ENCODE measurements around the gene ITGA3.

The ITGA3 gene

DNA sequence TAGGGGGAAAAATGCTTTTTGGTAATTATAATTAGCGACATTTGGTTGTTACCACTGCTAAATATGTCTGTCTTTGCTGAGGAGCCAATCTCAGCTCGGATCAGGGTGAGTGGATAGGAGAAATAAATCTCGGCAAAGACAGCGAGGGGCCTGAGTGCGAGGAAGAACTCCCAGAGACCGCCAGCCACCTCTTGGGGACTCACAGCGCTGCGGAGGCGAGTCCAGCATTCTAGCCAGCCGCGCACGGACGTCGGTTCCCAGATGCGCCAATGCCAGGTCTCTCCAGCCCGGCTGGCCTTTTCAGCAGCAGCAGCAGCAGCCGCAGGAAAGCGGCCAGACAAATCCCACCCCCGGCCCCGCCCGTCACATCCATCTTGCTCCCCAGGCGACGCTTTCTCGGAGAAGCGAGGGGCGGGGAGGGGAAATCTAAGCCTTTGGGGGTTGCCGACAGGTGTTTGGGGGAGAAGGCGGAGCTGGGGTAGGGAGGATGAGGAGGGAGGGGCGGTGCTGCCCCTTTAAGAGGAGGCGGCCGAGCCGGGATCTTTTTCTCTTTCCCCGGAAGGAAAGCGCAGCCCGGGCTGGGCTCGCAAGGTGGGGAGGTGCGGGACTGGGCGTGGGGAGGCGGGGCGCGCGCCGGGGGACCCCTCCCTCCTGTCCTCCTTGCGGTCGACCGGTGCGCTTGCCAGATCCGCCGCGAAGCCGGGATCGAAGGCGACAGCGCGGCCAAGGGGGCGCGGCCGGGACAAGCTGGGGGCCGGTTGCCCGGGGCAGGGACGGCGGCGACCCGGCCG, at the start of gene ITGA3:
Gene ITGA3 (plus strand): TSS at position 685 of the 791 bp plus-strand sequence. CDS start 330 bp downstream, outside the sequence.
- in situ Hi-C loops (cut with HindIII; ENCODE audit: low sequenced_read_pairs), result no loop called here
- peak; percentile 93 for DNase-seq (ENCODE audit: low read depth, low spot score)
- peak within 1 kb of the TSS; percentile 66 for H3K4me3 ChIP-seq (ENCODE audit: low read depth, low read length)
- TF ChIP-seq, protein P1, sequence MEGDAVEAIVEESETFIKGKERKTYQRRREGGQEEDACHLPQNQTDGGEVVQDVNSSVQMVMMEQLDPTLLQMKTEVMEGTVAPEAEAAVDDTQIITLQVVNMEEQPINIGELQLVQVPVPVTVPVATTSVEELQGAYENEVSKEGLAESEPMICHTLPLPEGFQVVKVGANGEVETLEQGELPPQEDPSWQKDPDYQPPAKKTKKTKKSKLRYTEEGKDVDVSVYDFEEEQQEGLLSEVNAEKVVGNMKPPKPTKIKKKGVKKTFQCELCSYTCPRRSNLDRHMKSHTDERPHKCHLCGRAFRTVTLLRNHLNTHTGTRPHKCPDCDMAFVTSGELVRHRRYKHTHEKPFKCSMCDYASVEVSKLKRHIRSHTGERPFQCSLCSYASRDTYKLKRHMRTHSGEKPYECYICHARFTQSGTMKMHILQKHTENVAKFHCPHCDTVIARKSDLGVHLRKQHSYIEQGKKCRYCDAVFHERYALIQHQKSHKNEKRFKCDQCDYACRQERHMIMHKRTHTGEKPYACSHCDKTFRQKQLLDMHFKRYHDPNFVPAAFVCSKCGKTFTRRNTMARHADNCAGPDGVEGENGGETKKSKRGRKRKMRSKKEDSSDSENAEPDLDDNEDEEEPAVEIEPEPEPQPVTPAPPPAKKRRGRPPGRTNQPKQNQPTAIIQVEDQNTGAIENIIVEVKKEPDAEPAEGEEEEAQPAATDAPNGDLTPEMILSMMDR (IDR thresholded peaks at IDR 0.05; ENCODE audit: low read depth, low read length), result no peak

DNA sequence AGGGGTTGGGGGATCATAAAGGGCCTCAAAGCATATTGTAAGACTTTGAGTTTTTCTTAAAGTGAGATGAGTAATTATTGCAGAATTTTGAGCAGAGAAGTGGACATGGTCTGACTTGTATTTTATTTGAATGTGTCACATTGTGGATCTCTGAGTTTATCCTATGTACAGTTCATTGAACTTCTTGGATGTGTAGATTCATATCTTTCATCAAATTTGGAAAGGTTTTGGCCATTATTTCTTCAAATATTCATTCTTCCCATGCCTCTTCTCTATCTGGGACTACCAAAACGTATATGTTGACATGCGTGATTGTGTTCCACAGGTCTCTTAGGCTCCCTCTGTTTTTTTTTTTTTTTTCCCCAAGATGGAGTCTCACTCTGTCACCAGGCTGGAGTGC, 46.6 kb upstream of the ITGA3 start:
- DNase-seq (ENCODE audit: low read depth, low spot score), result no peak
- H3K4me3 ChIP-seq (ENCODE audit: low read depth, low read length), result no peak overlapping the region
- in situ Hi-C loops (cut with HindIII; ENCODE audit: low sequenced_read_pairs), result no loop called here
- TF ChIP-seq, protein P1 (IDR thresholded peaks at IDR 0.05; ENCODE audit: low read depth, low read length), result no peak

DNA sequence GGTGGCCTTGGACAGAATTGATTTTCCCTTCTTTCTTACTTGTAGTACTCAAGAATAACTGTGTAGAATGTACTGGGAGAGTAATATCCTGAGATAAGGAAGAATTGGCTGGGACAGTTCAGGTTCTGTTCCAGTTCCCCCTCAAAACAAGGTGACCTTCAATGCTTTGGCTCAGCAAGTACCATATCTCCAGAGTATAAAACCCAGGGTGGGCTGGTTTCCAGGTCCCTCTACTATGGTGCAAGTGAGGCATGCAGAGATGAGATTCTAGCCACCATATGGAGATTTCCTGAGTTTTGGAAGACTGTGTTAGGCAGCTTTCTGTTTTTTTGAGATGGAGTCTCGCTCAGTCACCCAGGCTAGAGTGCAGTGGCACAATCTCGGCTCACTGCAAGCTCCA, 42.8 kb upstream of the ITGA3 start:
- no peak for DNase-seq (ENCODE audit: low read depth, low spot score)
- H3K4me3 ChIP-seq (ENCODE audit: low read depth, low read length), result no peak overlapping the region
- TF ChIP-seq, protein P1 (IDR thresholded peaks at IDR 0.05; ENCODE audit: low read depth, low read length), result no peak
- in situ Hi-C loops (cut with HindIII; ENCODE audit: low sequenced_read_pairs), result no loop called here

DNA sequence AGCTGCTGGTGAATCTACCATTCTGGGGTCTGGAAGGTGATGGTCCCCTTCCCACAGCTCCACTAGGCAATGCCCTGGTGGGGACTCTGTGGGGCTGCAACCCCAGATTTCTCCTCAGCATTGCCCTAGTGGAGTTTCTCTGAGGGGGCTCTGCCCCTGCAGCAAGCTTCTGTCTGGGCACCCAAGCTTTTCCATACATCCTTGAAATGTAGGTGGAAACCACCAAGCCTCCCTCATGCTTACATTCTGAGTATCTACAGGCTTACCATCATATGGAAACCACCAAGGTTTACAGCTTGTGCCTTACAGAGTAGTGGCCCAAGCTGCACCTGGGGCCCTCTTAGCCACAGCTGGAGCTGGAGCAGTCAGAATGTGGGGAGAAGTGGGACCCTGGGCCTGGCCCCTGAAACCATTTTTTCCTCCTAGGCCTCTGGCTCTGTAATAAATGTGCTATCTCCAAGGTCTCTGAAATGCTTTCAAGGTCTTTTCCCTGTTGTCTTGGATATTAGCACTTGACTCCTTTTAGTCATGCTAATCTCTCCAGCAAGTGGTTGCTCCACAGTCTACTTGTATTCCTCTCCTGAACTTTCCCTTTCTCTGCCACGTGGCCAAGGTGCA, 41.3 kb upstream of the ITGA3 start:
- H3K4me3 ChIP-seq (ENCODE audit: low read depth, low read length), result no peak overlapping the region
- in situ Hi-C loops (cut with HindIII; ENCODE audit: low sequenced_read_pairs), result no loop called here
- TF ChIP-seq, protein P1 (IDR thresholded peaks at IDR 0.05; ENCODE audit: low read depth, low read length), result no peak
- DNase-seq (ENCODE audit: low read depth, low spot score), result no peak

DNA sequence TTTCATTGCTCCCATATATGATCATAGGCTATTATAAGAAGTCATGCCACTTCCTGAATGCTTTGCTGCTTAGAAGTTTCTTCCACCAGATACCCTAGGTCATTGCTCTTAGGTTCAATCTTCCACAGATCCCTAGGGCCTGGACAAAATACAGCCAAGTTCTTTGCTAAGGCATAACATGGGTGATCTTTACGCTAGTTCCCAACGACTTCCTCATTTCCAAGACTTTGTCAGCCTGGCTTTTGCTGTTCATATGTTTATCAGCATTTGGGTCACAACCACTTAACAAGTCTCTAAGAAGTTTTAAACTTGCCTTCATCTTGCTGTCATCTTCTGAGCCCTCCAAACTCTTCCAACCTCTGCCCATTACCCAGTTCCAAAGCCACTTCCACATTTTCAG, 40.8 kb upstream of the ITGA3 start:
- TF ChIP-seq, protein P1 (IDR thresholded peaks at IDR 0.05; ENCODE audit: low read depth, low read length), result no peak
- DNase-seq (ENCODE audit: low read depth, low spot score), result no peak
- H3K4me3 ChIP-seq (ENCODE audit: low read depth, low read length), result no peak overlapping the region
- in situ Hi-C loops (cut with HindIII; ENCODE audit: low sequenced_read_pairs), result no loop called here

DNA sequence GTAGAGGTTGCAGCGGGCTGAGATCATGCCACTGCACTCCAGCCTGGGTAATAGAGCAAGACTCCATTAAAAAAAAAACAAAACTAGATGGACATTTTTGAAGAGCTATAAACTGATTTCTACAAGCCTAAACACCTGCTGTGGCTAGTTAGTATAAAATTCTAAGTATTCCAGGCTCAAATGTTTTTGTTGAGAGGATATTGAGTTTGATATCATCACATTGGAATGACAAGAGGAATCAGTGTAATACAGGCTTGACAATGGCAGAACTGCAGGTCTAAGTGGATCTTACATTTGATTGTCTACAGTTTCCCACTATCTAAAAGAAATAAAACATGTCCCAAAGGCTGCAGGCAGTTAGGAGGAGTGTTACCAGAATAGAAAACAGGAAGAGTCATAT, 37.0 kb upstream of the ITGA3 start:
- DNase-seq (ENCODE audit: low read depth, low spot score), result no peak
- H3K4me3 ChIP-seq (ENCODE audit: low read depth, low read length), result no peak overlapping the region
- TF ChIP-seq, protein P1 (IDR thresholded peaks at IDR 0.05; ENCODE audit: low read depth, low read length), result no peak
- in situ Hi-C loops (cut with HindIII; ENCODE audit: low sequenced_read_pairs), result no loop called here

Data from astrocyte of the spinal cord (primary cell).